MG63 (cell line): ENCODE measurements around the gene SAMD7. TPM values are rescaled to one million over a fixed set of nuclear protein-coding genes. Genes with fewer than 3 reads are reported as not detected.

ENCODE experiments used
- DNase-seq: peaks from one replicate; pipeline ENCODE4 v3.0.0-alpha.2; 2020
- H3K27me3 ChIP-seq: fragments of 250-450 bp; sonication (Bioruptor Pico); 2 replicates; pipeline ENCODE4 v1.5.1; 2020; ENCODE audit warnings: mild to moderate bottlenecking, moderate library complexity
- H3K36me3 ChIP-seq: fragments of 250-450 bp; sonication (Bioruptor Pico); 2 replicates; pipeline ENCODE4 v1.5.1; 2020; ENCODE audit warnings: mild to moderate bottlenecking, moderate library complexity
- H3K4me3 ChIP-seq: fragments of 250-450 bp; sonication (Bioruptor Pico); 2 replicates; pipeline ENCODE4 v1.5.1; 2020; ENCODE audit warnings: mild to moderate bottlenecking, moderate library complexity
- H3K9me3 ChIP-seq: fragments of 250-450 bp; sonication (Bioruptor Pico); 2 replicates; pipeline ENCODE4 v1.5.1; 2020; ENCODE audit warnings: mild to moderate bottlenecking, moderate library complexity
- total RNA-seq: library from RNA; depleted of rRNA; stranded (reverse); fragments of >200 nt; shearing (Covaris generic); gene quantifications from 2 replicates; pipeline ENCODE4 v1.2.3, GENCODE V29; 2014; ENCODE audit warnings: low replicate concordance

The SAMD7 gene
- total RNA-seq, 1 experiment from 2014 or later: not detected

DNA sequence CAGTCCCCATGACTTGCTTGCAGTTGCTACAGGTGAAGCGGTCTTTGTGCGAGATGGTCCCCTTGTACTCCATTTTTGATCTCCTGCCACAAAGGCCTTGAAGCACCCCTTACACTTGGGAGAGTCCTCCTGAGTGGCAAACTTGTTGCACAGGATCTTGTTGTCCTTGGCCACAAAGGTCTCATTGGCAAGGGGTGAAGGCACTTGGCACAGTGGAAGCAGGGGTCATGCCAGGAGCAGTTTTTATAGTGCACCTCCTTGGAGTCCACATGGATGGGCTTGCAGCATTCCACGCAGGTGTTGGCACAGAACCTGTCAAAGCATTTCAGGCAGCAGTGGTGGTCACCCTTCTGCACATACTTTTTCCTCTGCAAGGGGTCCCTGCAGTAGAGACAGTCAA lies 35.0 kb downstream of the SAMD7 start:
- DNase-seq: no peak
- Histone ChIP-seq H3K4me3 (no peak overlapping the region), H3K9me3 (no peaks in the 10 kb centered on the region), H3K27me3 (peaks cover 4% of the 10 kb centered on the region), H3K36me3 (no peaks in the 10 kb centered on the region)

DNA sequence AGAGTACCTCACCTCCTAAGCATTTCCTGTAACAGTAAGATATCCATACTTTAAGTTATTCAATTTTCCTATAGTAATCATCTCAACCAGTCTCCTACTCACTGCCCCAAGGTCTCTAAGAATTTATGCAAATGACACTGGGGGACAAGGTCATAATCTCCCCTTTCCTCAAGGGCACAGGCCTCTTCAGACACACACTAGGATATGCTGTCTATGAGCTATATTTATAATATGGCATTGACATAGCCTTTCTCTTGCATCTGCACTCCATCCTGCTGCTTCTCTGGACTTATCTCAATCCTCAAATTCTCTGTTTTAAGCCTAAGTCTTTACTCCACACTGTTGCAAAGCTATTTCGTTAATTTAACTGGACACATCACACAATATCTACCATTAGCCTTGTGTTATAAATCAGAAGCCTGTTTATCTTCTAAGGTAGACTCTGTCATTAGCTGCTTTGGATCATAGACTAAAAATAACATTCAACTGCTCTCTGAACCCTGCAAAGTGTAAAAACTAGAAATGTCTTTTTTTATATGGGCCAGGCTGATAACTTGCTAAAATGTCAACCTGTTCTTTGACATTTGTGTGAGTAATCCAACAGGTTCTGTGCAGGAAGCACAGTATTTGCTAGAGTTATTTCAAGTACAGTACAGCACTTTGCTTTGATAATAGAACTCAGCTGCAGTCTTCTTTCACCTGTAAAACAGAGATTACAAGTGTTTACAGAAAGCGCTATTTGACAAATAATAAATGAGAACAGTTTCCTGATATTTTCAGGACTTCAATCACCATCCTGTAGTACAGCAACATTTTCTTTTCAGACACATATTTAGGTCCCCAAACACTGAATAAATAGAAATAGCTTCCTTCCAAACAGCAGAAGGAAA lies 37.4 kb downstream of the SAMD7 start:
- DNase-seq: no peak
- Histone ChIP-seq H3K4me3 (no peak overlapping the region), H3K27me3 (no peaks in the 10 kb centered on the region; the same call in 1 of the 2 replicates), H3K9me3 (no peaks in the 10 kb centered on the region), H3K36me3 (no peaks in the 10 kb centered on the region)

- DNase-seq: no peak
- no peaks in the 10 kb centered on the region; the same call in 1 of the 2 replicates for H3K27me3 ChIP-seq
Observed at GRCh38 chr3:169952045-169952444, 40.7 kb downstream of the SAMD7 start.

DNA sequence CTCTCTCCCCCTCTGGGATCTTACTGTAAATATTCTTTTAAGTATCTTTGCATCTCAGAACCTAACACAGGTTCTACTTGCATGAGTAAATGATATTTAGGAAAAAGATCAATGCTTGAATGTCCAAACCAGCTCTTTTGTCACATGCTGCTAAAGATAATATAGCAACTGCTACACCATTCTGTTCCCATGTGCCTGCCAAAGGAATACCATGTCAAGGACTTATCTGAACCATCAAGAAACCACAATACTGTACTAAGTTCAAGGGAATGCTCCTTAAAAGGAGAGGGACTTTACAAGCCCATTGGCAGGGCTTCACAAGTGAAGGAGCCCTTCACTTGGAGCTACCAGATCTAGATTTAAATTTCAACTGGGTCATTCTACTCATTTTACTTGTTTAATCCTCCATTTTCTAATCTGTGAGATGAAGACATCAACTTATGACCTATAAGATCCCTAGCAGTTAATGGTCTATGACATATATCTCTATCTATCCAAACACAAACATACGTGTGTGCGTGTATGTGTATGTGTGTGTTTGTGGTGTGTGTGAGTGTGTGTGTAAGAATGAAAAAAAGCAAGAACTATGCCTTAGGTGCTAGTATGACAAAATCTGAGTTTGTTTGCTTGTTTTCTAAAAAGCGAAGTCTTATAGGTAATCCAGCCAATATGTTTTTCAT lies 42.2 kb downstream of the SAMD7 start:
- Histone ChIP-seq H3K27me3 (peaks cover 2% of the 10 kb centered on the region; the same call in 1 of the 2 replicates), H3K9me3 (no peaks in the 10 kb centered on the region), H3K36me3 (no peaks in the 10 kb centered on the region), H3K4me3 (no peak overlapping the region)
- no peak for DNase-seq

More at GRCh38 chr3:169952045-169952444, 40.7 kb downstream of the SAMD7 start:
- H3K36me3 ChIP-seq: no peaks in the 10 kb centered on the region
- H3K9me3 ChIP-seq: no peaks in the 10 kb centered on the region
- no peak overlapping the region for H3K4me3 ChIP-seq

DNA sequence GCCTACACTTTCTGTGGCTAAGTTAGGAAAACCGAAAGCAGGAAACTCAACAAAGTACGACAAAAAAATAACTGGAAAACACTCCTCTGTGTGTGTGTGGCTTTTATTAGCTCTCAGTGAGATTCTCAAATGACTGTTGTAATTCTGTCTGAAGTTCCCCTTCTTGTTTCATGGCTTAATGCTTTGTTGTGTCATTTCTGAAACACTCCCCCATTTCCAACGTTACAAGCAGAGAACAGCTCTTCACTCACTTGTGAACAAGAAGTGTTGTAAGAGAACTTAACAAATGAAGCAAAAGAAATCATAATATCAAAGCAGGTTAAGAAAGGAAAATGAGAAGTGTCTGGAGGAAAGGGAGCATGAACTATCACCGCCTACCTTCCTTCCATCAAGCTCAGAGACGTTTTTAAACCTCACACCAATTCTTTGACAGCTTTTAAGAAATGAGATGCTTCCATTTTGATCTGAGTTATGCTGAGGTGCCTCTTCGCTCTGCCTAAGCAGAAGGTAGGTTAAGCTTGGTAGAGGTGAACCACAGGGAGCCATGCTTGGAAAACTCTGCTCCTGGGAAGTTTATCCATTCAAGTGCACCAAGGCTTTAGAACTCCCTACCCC lies 42.9 kb downstream of the SAMD7 start:
- Histone ChIP-seq H3K27me3 (0 out of 2 replicates have a peak, but pooled peaks cover 3% of the 10 kb centered on the region), H3K9me3 (no peaks in the 10 kb centered on the region), H3K4me3 (no peak overlapping the region), H3K36me3 (no peaks in the 10 kb centered on the region)
- no peak for DNase-seq

- 0 out of 2 replicates have a peak, but pooled peaks cover 3% of the 10 kb centered on the region for H3K27me3 ChIP-seq
- DNase-seq: no peak
- no peaks in the 10 kb centered on the region for H3K9me3 ChIP-seq
- H3K36me3 ChIP-seq: no peaks in the 10 kb centered on the region
- no peak overlapping the region for H3K4me3 ChIP-seq
Observed at GRCh38 chr3:169955406-169955805, 44.0 kb downstream of the SAMD7 start.

DNA sequence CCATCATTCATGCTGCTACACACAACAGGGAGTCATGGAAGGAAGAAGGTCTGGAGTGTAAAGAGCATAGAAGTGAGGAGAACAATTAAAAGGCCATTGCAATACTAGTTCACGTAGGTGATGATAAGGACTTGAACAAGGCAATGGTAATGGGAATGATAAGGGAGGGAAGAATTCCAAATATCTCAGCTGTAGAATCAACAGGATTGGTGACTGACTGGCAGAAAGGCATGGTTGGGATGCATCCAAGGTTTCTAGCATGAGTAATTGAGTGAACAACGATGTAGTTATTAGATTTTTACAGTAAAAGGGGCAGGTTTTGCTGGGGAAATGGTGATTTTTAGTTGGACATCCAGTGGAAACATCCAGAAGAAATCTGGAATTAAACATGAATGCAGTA lies 52.8 kb downstream of the SAMD7 start:
- peaks cover under 1% of the 10 kb centered on the region; the same call in 1 of the 2 replicates for H3K36me3 ChIP-seq
- H3K4me3 ChIP-seq: no peak overlapping the region
- DNase-seq: peak; percentile 51
- peaks cover 3% of the 10 kb centered on the region; the same call in 1 of the 2 replicates for H3K27me3 ChIP-seq
- no peaks in the 10 kb centered on the region for H3K9me3 ChIP-seq

DNA sequence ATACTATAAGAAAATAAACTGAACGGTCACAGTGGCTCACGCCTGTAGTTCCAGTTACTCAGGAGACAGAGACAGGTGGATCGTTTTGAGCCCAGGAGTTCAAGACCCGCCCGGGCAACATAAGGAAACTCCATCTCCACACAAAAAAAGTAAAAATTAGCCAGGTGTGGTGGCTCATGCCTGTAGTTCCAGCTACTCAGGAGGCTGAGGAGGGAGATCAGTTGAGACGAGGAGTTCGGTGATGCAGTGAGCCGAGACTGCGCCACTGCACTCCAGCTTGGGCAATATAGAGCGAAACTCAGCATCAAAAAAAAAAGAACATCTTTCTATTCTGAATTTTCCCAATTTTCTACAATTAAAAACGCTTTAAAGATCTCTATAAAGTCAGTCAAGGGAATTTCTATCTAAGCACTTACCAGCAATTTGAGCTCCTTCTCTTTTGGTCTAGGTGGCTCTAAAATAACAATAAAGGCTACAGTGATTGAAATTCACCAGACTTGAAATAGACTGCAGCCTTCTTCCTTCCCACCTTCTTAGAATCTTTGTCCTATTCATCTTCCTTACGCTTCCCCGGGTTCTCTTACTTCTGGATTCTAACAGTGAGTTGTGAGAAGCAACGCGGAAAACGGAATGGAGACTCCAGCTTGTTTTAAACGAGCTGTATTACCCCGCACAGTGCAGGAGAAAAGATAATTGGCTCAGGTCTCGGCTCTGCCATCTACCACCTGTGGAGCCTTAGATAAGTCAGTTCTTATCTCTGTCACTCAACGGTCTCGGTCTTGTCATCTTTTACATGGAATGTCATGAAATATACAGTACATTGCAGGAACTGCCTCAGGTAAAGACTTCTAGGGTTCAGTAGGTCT lies 54.4 kb downstream of the SAMD7 start:
- DNase-seq: no peak
- peak overlapping the region; percentile 84 for H3K4me3 ChIP-seq
- peaks cover 11% of the 10 kb centered on the region; the same call in 1 of the 2 replicates for H3K36me3 ChIP-seq
- H3K27me3 ChIP-seq: peaks cover 3% of the 10 kb centered on the region; the same call in 1 of the 2 replicates
- H3K9me3 ChIP-seq: no peaks in the 10 kb centered on the region

DNA sequence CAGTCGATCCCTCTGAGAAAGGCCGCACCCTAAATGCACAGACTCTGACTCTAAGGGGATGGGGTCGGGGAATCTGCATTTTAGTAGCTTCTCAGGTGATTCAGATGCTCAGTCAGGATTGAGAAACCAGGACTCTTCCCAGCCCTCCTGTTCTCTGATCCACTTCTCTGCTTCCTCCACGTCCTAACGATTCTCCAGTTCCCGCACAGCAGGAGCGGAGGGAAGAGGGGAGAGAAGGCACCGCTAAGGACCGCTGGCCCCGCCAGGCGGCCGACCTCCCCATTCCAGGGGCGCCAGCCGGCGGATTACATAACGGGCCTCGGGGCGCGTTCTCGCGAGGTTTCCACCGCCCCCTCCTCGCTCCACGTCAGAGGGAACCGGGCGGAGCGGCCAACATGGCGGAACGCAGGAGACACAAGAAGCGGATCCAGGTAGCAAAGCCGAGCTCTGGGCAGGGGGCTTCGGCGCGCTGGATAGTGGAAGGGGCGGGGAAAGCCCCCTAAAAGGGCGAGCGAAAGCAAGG lies 55.1 kb downstream of the SAMD7 start, which contains the start of gene SEC62:
TSS of gene SEC62 (plus strand) at position 380 of the 523 bp plus-strand sequence. CDS start at position 396, 16 bp downstream.
- DNase-seq: peak; percentile 95
- Histone ChIP-seq H3K36me3 (peaks cover 15% of the 10 kb centered on the region; the same call in 1 of the 2 replicates), H3K4me3 (peak within 1 kb of the TSS; percentile 84), H3K9me3 (no peaks in the 10 kb centered on the region), H3K27me3 (0 out of 2 replicates have a peak, but pooled peaks cover under 1% of the 10 kb centered on the region)

DNA sequence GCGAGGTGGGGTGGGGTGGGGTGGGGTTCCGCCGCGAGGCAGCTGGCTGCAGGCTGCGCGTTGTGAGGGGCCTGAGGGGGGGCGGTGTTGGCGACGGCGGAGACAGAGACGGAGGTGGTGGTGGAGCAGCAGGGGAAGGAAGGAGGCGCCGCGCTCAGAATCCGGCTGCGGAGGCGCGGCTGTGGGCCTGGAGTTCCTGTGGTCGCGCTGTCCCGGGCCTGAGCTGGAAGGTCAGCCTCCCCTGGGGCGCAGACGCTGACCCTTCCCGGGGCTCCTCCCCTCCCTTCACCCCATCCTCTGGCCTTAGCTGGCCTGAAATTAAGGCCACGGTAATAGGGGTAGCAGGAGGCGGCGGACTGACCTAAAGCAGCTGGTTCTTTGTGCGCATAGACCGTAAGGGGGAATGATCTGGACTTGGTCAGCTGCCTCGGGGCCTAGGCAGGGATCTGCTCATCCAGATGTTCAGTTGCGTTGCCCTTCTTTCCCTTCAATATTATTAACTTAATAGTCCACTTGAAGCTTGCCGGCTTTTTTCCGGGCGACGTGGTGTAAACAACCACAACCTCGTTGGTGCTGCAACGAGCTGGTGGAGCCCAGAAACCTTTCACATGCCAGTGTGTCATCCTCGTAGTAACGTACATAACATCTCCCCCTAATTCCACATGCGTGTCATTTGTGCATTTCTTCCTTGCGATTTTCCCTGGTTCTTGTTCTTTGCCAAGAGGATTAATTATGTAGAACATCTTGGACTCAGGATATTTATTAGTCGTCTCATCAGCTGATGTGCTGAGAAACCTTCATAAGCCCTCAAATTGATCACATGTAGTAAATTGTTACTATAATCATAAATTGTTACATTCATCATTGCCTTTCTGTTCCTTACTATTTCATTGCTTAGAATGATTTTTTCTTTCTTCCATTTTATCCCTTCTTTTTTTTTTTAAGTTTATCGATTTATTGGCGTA lies 55.9 kb downstream of the SAMD7 start:
- H3K27me3 ChIP-seq: no peaks in the 10 kb centered on the region
- peak overlapping the region; percentile 84 for H3K4me3 ChIP-seq
- DNase-seq: peak; percentile 74
- no peaks in the 10 kb centered on the region for H3K9me3 ChIP-seq
- peaks cover 20% of the 10 kb centered on the region; the same call in 1 of the 2 replicates for H3K36me3 ChIP-seq

- Histone ChIP-seq H3K4me3 (peak overlapping the region; percentile 84), H3K36me3 (peaks cover 20% of the 10 kb centered on the region; the same call in 1 of the 2 replicates), H3K27me3 (no peaks in the 10 kb centered on the region), H3K9me3 (no peaks in the 10 kb centered on the region)
- no peak for DNase-seq
Observed at GRCh38 chr3:169968224-169968885, 57.0 kb downstream of the SAMD7 start.

DNA sequence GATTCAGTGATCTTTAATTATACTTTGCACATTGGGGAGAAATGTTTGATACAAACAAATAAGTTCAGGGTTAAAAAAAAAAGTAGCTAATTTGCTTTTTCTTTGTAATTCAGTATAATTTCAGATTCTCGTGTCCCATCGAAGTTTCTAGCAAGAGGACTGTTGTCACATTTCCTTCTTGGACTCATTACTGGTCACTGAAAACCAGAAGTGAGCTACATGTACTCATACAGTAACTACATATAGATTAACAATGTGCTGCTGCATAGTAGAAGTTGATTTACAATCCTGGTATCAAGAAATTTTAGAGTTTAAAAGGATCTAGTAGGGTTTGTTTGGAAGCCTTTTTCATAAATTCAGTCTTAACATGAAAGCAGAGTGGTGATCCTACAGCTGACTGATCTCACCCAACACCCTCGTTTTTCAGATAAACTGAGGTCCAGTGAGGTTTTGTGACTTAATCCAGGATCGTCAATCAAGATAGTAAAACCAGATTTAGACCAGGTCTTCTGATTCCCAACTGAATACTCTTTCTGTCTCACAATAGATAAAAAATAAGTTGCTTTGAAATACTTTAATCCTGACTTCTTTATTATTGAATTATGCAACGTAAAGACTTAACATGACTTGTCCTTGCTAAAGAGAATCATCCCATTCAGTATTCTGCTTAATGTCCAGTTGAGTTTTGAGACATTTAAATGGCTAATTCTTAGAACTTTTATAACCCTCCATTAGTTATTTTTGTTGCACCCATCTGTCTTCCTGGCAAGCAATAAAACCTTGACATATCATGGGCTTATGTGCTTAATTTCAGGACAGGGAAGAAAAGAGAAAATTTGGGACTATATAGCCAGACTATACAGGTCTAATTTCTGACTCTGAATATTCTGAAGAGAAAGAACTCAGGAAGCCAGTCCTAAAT lies 58.1 kb downstream of the SAMD7 start:
- Histone ChIP-seq H3K9me3 (no peaks in the 10 kb centered on the region), H3K36me3 (peaks cover 22% of the 10 kb centered on the region), H3K27me3 (no peaks in the 10 kb centered on the region), H3K4me3 (no peak overlapping the region)
- DNase-seq: no peak

- DNase-seq: no peak
- Histone ChIP-seq H3K27me3 (no peaks in the 10 kb centered on the region), H3K9me3 (no peaks in the 10 kb centered on the region), H3K4me3 (no peak overlapping the region), H3K36me3 (peaks cover 34% of the 10 kb centered on the region)
Observed at GRCh38 chr3:169970847-169971246, 59.5 kb downstream of the SAMD7 start.
